Stomach (tissue), 9 donors: Measurements from ENCODE around the gene GULP1. TPM values are rescaled to one million over a fixed set of nuclear protein-coding genes. Genes with fewer than 3 reads are reported as not detected.

Source experiments
- DNase-seq, 2 donors: peaks; one replicate each; pipeline versions ENCODE4 v3.0.0 to v3.0.0-alpha.2; 2013 to 2019
- H3K27ac ChIP-seq, 5 donors: fragments of 200-600 bp in 4 of 5; sonication (generic) in 4 of 5; one replicate each; pipeline ENCODE4 v1.5.1; 2013 to 2019; ENCODE audit warnings: mild to moderate bottlenecking in 1 of 5, moderate library complexity in 1 of 5
- H3K27me3 ChIP-seq, 3 donors: fragments of 200-600 bp; sonication (generic); one replicate each; pipeline ENCODE4 v1.5.1; 2017 to 2019; ENCODE audit warnings: mixed run types in 1 of 3
- H3K36me3 ChIP-seq, 4 donors: fragments of 200-600 bp; sonication (generic); 1 replicate in 3 of 4; 2 replicates in 1 of 4; pipeline ENCODE4 v1.5.1; 2016 to 2019
- H3K4me1 ChIP-seq, 4 donors: fragments of 200-600 bp; sonication (generic); one replicate each; pipeline ENCODE4 v1.5.1; 2016 to 2019
- H3K4me3 ChIP-seq, 4 donors: fragments of 200-600 bp; sonication (generic) in 3 of 4; one replicate each; pipeline ENCODE4 v1.5.1; 2016 to 2019; ENCODE audit warnings: mild to moderate bottlenecking in 1 of 4
- H3K9me3 ChIP-seq, 4 donors: fragments of 200-600 bp; sonication (generic); one replicate each; pipeline ENCODE4 v1.5.1; 2016 to 2019
- EP300 ChIP-seq: sonication (generic); formaldehyde crosslinking; IDR thresholded peaks from one replicate; pipeline ENCODE4 v1.6.1; 2017; ENCODE audit warnings: antibody characterized with exemption
- POLR2A ChIP-seq, 4 donors: fragments of 450-650 bp; IDR thresholded peaks; one replicate each; pipeline ENCODE4 v1.6.1; 2016; ENCODE audit warnings: antibody characterized with exemption in 4 of 4, control low read depth in 2 of 4, mild to moderate bottlenecking in 1 of 4, moderate library complexity in 1 of 4
- POLR2AphosphoS5 ChIP-seq, 3 donors: sonication (generic); formaldehyde crosslinking; IDR thresholded peaks; one replicate each; pipeline ENCODE4 v1.6.1; 2016; ENCODE audit warnings: antibody characterized with exemption in 3 of 3
- WGBS, 5 donors: extraction: QIAGEN DNeasy Blood & Tissue Kit in 3 of 5; methylation state at CpG; one replicate each; pipeline versions ENCODE4 v1.1.5 to v1.1.7; 2013 to 2018; 5-methylcytosine and 5-hydroxymethylcytosine counted together
- intact Hi-C: fragments of 100-400 bp; cut with DNase I; formaldehyde crosslinking; loops from one replicate; pipeline ENCODE4 v1.15.1; 2023; ENCODE audit warnings: low total_unique reads
- polyA plus RNA-seq, 3 donors: library from polyadenylated mRNA; stranded (reverse); fragments of 200-250 nt; gene quantifications; one replicate each; pipeline ENCODE4 v1.2.3, GENCODE V29; 2013
- total RNA-seq, 5 donors: library from RNA; depleted of rRNA; stranded (reverse); fragments of >200 nt; gene quantifications; one replicate each; pipeline versions ENCODE4 v1.1.0 to v1.2.3, GENCODE V29; 2014 to 2016
- TF ChIP-seq, protein P1 (sequence below), 7 experiments: fragments of 450-650 bp in 4 of 7; fragments of 200-600 bp in 3 of 7; sonication (generic) in 3 of 7; IDR thresholded peaks; one replicate each; pipeline ENCODE4 v1.5.1; 2016 to 2019; ENCODE audit warnings: antibody characterized with exemption in 7 of 7, control low read depth in 2 of 7, mild to moderate bottlenecking in 1 of 7
- donor health status: healthy with polysubstance abuse.
- donor health status: Bipolar disorder and iron deficiency.
- donor health status: healthy.

Gene GULP1
- total and polyA plus RNA-seq, 8 donors: 4.9 to 179 (median 32.8) TPM

GRCh38 chr2:188412190-188412589 is 120.5 kb downstream of the GULP1 start:
- Histone ChIP-seq H3K4me3 (no peak overlapping the region), H3K27me3 (no peaks in the 10 kb centered on the region), H3K27ac (no peak overlapping the region), H3K36me3 (no peaks in the 10 kb centered on the region), H3K9me3 (peaks cover 0 to 12% (median 0%) of the 10 kb centered on the region in 4 donors), H3K4me1 (peaks cover 0 to 24% (median 12%) of the 10 kb centered on the region in 4 donors)
- no peak for DNase-seq
- intact Hi-C loops: no loop called here
- TF ChIP-seq POLR2A (IDR thresholded peaks at IDR 0.05) (no peak), POLR2AphosphoS5 (IDR thresholded peaks at IDR 0.05) (no peak), EP300 (no peak)
- TF ChIP-seq, protein P1, sequence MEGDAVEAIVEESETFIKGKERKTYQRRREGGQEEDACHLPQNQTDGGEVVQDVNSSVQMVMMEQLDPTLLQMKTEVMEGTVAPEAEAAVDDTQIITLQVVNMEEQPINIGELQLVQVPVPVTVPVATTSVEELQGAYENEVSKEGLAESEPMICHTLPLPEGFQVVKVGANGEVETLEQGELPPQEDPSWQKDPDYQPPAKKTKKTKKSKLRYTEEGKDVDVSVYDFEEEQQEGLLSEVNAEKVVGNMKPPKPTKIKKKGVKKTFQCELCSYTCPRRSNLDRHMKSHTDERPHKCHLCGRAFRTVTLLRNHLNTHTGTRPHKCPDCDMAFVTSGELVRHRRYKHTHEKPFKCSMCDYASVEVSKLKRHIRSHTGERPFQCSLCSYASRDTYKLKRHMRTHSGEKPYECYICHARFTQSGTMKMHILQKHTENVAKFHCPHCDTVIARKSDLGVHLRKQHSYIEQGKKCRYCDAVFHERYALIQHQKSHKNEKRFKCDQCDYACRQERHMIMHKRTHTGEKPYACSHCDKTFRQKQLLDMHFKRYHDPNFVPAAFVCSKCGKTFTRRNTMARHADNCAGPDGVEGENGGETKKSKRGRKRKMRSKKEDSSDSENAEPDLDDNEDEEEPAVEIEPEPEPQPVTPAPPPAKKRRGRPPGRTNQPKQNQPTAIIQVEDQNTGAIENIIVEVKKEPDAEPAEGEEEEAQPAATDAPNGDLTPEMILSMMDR (IDR thresholded peaks at IDR 0.05): no peak
- WGBS, 5 donors: 90 to 96% (median 93%) methylated on average over 6 of the region's 6 CpGs

- peaks cover 0 to 24% (median 12%) of the 10 kb centered on the region in 4 donors for H3K4me1 ChIP-seq
- intact Hi-C loops: no loop called here
- H3K27ac ChIP-seq: peak overlapping the region in 1 of 5 donors; percentile 45
- 42 to 59% (median 50%) methylated on average over 2 of the region's 2 CpGs for WGBS, 5 donors
- no peak overlapping the region for H3K4me3 ChIP-seq
- peak in 1 of 2 donors; percentile 34 for DNase-seq
- peaks cover 0 to 12% (median 0%) of the 10 kb centered on the region in 4 donors for H3K9me3 ChIP-seq
- no peaks in the 10 kb centered on the region for H3K27me3 ChIP-seq
- TF ChIP-seq EP300 (no peak), POLR2AphosphoS5 (IDR thresholded peaks at IDR 0.05) (no peak), POLR2A (IDR thresholded peaks at IDR 0.05) (no peak)
- TF ChIP-seq, protein P1 (IDR thresholded peaks at IDR 0.05): no peak
- no peaks in the 10 kb centered on the region for H3K36me3 ChIP-seq
These were observed 122.7 kb downstream of the GULP1 start for GRCh38 chr2:188414411-188414810.

DNA sequence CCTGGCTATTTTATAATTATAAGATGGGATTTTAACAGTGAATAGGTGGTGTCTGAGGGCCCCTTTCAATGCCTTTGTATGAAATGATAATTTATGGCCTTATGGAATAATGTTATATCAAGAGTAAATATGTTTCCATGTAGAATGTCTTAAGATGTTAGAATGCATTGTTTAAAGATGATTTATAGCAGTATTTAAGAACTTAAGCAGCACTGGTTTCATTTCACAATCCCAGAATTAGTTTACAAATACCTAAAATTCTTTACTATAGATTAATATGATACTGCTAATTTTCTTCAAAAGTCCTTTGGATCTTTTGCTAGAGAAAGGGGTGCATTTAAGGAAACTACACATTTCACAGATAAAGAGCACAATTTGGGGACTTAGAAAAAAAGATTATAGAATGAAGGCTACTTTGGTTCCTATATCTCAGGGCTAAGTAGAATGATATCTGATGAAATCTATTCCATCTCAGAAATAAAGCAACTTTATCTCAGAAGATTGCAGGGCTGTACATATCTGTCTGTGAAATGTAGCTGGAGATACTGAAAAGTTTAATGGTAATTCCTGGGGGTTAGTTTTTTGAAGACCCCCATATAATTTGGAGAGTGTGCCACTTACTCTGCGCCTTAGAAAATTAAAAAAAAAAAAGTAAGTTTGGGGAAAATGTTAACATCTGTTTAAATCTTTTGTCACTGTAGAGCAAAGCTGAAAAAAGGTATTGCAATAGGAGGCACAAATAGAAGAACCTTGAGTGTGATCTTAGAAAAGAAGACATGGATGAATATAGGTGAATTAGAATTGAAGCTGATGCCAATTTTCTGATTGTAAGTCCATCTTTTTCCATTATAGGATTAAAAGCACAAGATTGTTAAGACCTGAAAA is 123.4 kb downstream of the GULP1 start:
- DNase-seq: no peak
- no peak for TF ChIP-seq EP300
- TF ChIP-seq, protein P1 (IDR thresholded peaks at IDR 0.05): no peak
- Histone ChIP-seq H3K27ac (peak overlapping the region in 1 of 5 donors; percentile 45), H3K27me3 (no peaks in the 10 kb centered on the region), H3K9me3 (peaks cover 0 to 12% (median 0%) of the 10 kb centered on the region in 4 donors), H3K36me3 (no peaks in the 10 kb centered on the region), H3K4me3 (no peak overlapping the region), H3K4me1 (peaks cover 0 to 24% (median 12%) of the 10 kb centered on the region in 4 donors)
- 95 to 100% (median 100%) methylated on average over 1 of the region's 1 CpG for WGBS, 5 donors
- intact Hi-C loops: no loop called here

GRCh38 chr2:188415754-188416083 is 124.0 kb downstream of the GULP1 start:
- no peaks in the 10 kb centered on the region for H3K36me3 ChIP-seq
- H3K4me3 ChIP-seq: no peak overlapping the region
- H3K27ac ChIP-seq: peak overlapping the region in 1 of 5 donors; percentile 45
- no peak for TF ChIP-seq POLR2AphosphoS5 (IDR thresholded peaks at IDR 0.05)
- TF ChIP-seq, protein P1 (IDR thresholded peaks at IDR 0.05): no peak
- no peak for TF ChIP-seq POLR2A (IDR thresholded peaks at IDR 0.05)
- no peak for TF ChIP-seq EP300
- H3K9me3 ChIP-seq: peaks cover 0 to 12% (median 2%) of the 10 kb centered on the region in 4 donors
- peaks cover 0 to 24% (median 12%) of the 10 kb centered on the region in 4 donors for H3K4me1 ChIP-seq
- no peak for DNase-seq
- WGBS, 5 donors: 26 to 55% (median 36%) methylated on average over 1 of the region's 1 CpG
- no peaks in the 10 kb centered on the region for H3K27me3 ChIP-seq
- intact Hi-C loops: no loop called here
